ENCODE data around the gene KIF5A.
A peak's percentile ranks its signal among the peaks of the same experiment; 100 is the strongest.

KIF5A gene

DNA sequence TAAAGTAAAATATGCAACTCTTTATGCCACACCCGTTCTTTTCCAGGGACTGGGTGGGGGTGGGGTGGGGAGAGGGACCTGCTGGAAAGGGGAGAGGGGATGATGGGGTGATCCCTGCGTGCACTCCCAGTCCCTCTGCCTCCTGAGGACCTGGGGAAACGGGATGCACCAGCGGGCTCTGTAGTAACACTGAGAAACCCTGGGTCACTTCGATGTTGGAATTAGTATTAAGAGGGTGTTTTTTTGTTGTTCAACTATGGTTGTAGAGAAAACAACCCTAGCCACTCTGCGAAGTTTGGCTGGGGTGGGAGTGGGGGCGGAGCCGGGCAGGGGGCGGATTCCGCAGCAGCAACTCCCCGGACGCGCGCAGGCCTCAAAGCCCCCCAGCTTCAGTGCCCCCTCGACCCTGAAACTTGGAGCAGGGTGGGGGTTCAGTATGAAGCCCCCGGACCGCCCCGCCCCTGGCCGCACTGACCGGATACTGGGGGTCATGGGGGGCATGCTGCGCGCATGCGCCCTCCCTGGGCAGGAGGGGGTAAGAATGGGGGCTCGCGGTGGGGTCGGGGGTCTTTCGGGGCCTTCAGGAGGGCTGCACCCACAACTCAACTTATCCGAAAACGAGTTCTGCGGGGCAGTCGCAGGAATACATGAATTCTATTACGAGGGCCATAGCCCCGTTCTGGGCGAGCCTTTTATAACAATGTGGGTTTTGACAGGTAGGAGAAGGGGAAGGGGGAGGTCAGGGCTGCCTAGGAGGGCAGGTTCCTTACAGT is 60.1 kb downstream of the KIF5A start:
- Histone ChIP-seq H3K27ac (ENCODE audit: low read depth, low read length, severe bottlenecking) (no peak overlapping the region), H3K9me3 (ENCODE audit: control insufficient read depth, low read length) (no peaks in the 10 kb centered on the region), H3K4me3 (ENCODE audit: extremely low read depth, insufficient read depth, low read length, poor library complexity, severe bottlenecking) (peak overlapping the region; percentile 54), H3K36me3 (ENCODE audit: control insufficient read depth, insufficient read depth, low read length) (peaks cover 14% of the 10 kb centered on the region), H3K4me1 (ENCODE audit: control insufficient read depth, insufficient read depth, low read length, poor library complexity, severe bottlenecking) (peaks cover 22% of the 10 kb centered on the region)
- 14% methylated on average over 9 to 11 of the region's 34 CpGs for WGBS, 2 experiments (ENCODE audit: insufficient coverage in 2 of 2)

- peaks cover 16% of the 10 kb centered on the region for H3K4me1 ChIP-seq (ENCODE audit: control insufficient read depth, insufficient read depth, low read length, poor library complexity, severe bottlenecking)
- no peaks in the 10 kb centered on the region for H3K9me3 ChIP-seq (ENCODE audit: control insufficient read depth, low read length)
- WGBS, 2 experiments (ENCODE audit: insufficient coverage in 2 of 2) = 3 to 4% methylated on average over 15 to 23 of the region's 29 CpGs
- H3K36me3 ChIP-seq (ENCODE audit: control insufficient read depth, insufficient read depth, low read length) = peaks cover 18% of the 10 kb centered on the region
- H3K4me3 ChIP-seq (ENCODE audit: extremely low read depth, insufficient read depth, low read length, poor library complexity, severe bottlenecking) = peak overlapping the region; percentile 54
- H3K27ac ChIP-seq (ENCODE audit: low read depth, low read length, severe bottlenecking) = peak overlapping the region; percentile 10
Observed at GRCh38 chr12:57610554-57611107, 60.8 kb downstream of the KIF5A start.

DNA sequence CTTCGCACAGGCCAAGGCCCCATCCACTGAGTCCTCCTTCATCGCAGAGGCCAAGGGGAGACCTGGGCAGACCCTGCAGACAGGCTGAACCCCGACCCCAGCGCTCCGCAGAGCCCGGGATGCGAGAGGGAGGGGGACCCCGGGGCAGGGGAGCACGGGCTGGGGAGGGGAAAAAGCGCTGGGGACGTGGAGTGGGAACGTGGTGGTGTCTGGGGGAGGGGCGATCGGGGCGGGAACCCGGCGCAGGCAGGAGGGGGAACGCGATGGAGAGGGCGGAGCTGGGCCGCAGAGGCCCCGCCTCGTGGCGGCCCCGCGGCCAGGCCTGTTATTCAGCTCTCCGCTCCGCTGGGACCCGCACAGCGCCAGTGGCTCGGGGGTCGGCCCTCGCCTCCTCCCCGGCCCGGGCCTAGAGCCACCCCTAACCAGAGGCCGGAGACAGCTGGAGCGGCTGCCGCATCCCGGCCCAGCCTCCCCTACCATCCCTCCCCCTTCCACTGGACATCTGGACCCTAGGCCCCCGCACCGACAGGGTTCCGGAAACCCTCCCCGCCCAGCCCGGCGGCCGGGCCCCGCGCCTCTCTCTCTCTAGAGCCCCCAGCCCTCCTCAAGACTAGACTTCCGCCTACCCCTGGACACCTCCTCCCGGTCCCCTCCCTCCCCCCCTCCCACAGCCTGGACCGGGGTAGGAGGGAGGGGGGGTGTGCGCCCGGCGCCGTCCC is 61.4 kb downstream of the KIF5A start, which contains the start of gene ARHGEF25:
Gene ARHGEF25 (plus strand): TSS at position 328 of the 719 bp plus-strand sequence. CDS start 460 bp downstream, outside the sequence.
- peaks cover 24% of the 10 kb centered on the region for H3K36me3 ChIP-seq (ENCODE audit: control insufficient read depth, insufficient read depth, low read length)
- peaks cover 13% of the 10 kb centered on the region for H3K4me1 ChIP-seq (ENCODE audit: control insufficient read depth, insufficient read depth, low read length, poor library complexity, severe bottlenecking)
- 0 to 1% methylated on average over 33 to 35 of the region's 55 CpGs for WGBS, 2 experiments (ENCODE audit: insufficient coverage in 2 of 2)
- peak within 1 kb of the TSS; percentile 10 for H3K27ac ChIP-seq (ENCODE audit: low read depth, low read length, severe bottlenecking)
- H3K9me3 ChIP-seq (ENCODE audit: control insufficient read depth, low read length) = no peaks in the 10 kb centered on the region
- peak within 1 kb of the TSS; percentile 54 for H3K4me3 ChIP-seq (ENCODE audit: extremely low read depth, insufficient read depth, low read length, poor library complexity, severe bottlenecking)

GRCh38 chr12:57611827-57612710 is 62.2 kb downstream of the KIF5A start:
- 4 to 9% methylated on average over 6 to 17 of the region's 23 CpGs for WGBS, 2 experiments (ENCODE audit: insufficient coverage in 2 of 2)
- H3K4me1 ChIP-seq (ENCODE audit: control insufficient read depth, insufficient read depth, low read length, poor library complexity, severe bottlenecking) = peaks cover 13% of the 10 kb centered on the region
- H3K27ac ChIP-seq (ENCODE audit: low read depth, low read length, severe bottlenecking) = no peak overlapping the region
- H3K9me3 ChIP-seq (ENCODE audit: control insufficient read depth, low read length) = no peaks in the 10 kb centered on the region
- H3K4me3 ChIP-seq (ENCODE audit: extremely low read depth, insufficient read depth, low read length, poor library complexity, severe bottlenecking) = peak overlapping the region; percentile 54
- peaks cover 26% of the 10 kb centered on the region for H3K36me3 ChIP-seq (ENCODE audit: control insufficient read depth, insufficient read depth, low read length)

GRCh38 chr12:57612711-57613426 is 63.0 kb downstream of the KIF5A start:
- peaks cover 13% of the 10 kb centered on the region for H3K4me1 ChIP-seq (ENCODE audit: control insufficient read depth, insufficient read depth, low read length, poor library complexity, severe bottlenecking)
- peaks cover 27% of the 10 kb centered on the region for H3K36me3 ChIP-seq (ENCODE audit: control insufficient read depth, insufficient read depth, low read length)
- no peaks in the 10 kb centered on the region for H3K9me3 ChIP-seq (ENCODE audit: control insufficient read depth, low read length)
- H3K27ac ChIP-seq (ENCODE audit: low read depth, low read length, severe bottlenecking) = no peak overlapping the region
- WGBS, 2 experiments (ENCODE audit: insufficient coverage in 2 of 2) = 91 to 98% methylated on average over 5 to 6 of the region's 10 CpGs
- no peak overlapping the region for H3K4me3 ChIP-seq (ENCODE audit: extremely low read depth, insufficient read depth, low read length, poor library complexity, severe bottlenecking)

- Histone ChIP-seq H3K4me3 (ENCODE audit: extremely low read depth, insufficient read depth, low read length, poor library complexity, severe bottlenecking) (no peak overlapping the region), H3K36me3 (ENCODE audit: control insufficient read depth, insufficient read depth, low read length) (peaks cover 27% of the 10 kb centered on the region), H3K27ac (ENCODE audit: low read depth, low read length, severe bottlenecking) (no peak overlapping the region), H3K4me1 (ENCODE audit: control insufficient read depth, insufficient read depth, low read length, poor library complexity, severe bottlenecking) (peaks cover 13% of the 10 kb centered on the region), H3K9me3 (ENCODE audit: control insufficient read depth, low read length) (no peaks in the 10 kb centered on the region)
- WGBS, 2 experiments (ENCODE audit: insufficient coverage in 2 of 2) = 87 to 96% methylated on average over 6 to 9 of the region's 10 CpGs
Observed at GRCh38 chr12:57613427-57614109, 63.7 kb downstream of the KIF5A start.

DNA sequence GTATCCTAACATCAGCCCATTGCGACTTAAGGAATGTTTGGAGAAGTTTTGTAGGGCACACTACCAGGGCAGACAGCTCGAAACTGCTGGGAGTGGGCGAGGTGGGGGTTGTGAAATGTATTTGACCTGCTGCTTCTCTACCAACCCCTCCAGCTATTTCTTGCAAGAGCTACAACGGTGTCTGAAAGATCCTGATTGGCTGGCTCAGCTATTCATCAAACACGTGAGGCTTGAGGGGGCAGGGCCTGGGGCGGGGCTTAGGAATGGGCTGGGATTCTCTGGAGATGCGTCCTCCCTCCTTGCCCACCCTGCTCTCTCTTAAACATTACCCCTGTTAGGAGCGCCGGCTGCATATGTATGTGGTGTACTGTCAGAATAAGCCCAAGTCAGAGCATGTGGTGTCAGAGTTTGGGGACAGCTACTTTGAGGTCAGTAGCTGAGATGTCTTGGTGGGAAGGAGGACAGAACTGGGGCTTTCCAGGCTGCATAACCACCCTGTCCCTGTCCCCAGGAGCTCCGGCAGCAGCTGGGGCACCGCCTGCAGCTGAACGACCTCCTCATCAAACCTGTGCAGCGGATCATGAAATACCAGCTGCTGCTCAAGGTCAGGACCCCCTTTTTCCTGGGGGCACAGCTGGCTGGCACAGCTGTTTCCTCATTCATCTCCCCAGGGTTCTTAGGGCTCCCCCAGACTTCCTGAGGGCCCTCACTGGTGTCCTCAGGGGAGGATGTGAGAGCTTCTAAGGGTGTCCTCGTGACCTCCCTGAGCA is 64.5 kb downstream of the KIF5A start:
- 68 to 73% methylated on average over 8 of the region's 14 CpGs for WGBS, 2 experiments (ENCODE audit: insufficient coverage in 2 of 2)
- peaks cover 13% of the 10 kb centered on the region for H3K4me1 ChIP-seq (ENCODE audit: control insufficient read depth, insufficient read depth, low read length, poor library complexity, severe bottlenecking)
- H3K9me3 ChIP-seq (ENCODE audit: control insufficient read depth, low read length) = no peaks in the 10 kb centered on the region
- H3K36me3 ChIP-seq (ENCODE audit: control insufficient read depth, insufficient read depth, low read length) = peaks cover 27% of the 10 kb centered on the region
- no peak overlapping the region for H3K4me3 ChIP-seq (ENCODE audit: extremely low read depth, insufficient read depth, low read length, poor library complexity, severe bottlenecking)
- H3K27ac ChIP-seq (ENCODE audit: low read depth, low read length, severe bottlenecking) = no peak overlapping the region

- Histone ChIP-seq H3K9me3 (ENCODE audit: control insufficient read depth, low read length) (no peaks in the 10 kb centered on the region), H3K4me3 (ENCODE audit: extremely low read depth, insufficient read depth, low read length, poor library complexity, severe bottlenecking) (no peak overlapping the region), H3K4me1 (ENCODE audit: control insufficient read depth, insufficient read depth, low read length, poor library complexity, severe bottlenecking) (peaks cover 10% of the 10 kb centered on the region), H3K36me3 (ENCODE audit: control insufficient read depth, insufficient read depth, low read length) (peaks cover 27% of the 10 kb centered on the region), H3K27ac (ENCODE audit: low read depth, low read length, severe bottlenecking) (no peak overlapping the region)
- 76 to 87% methylated on average over 5 to 11 of the region's 11 CpGs for WGBS, 2 experiments (ENCODE audit: insufficient coverage in 2 of 2)
Observed at GRCh38 chr12:57614948-57615500, 65.2 kb downstream of the KIF5A start.

- Histone ChIP-seq H3K4me1 (ENCODE audit: control insufficient read depth, insufficient read depth, low read length, poor library complexity, severe bottlenecking) (peaks cover 4% of the 10 kb centered on the region), H3K9me3 (ENCODE audit: control insufficient read depth, low read length) (no peaks in the 10 kb centered on the region), H3K4me3 (ENCODE audit: extremely low read depth, insufficient read depth, low read length, poor library complexity, severe bottlenecking) (no peak overlapping the region), H3K36me3 (ENCODE audit: control insufficient read depth, insufficient read depth, low read length) (peaks cover 27% of the 10 kb centered on the region), H3K27ac (ENCODE audit: low read depth, low read length, severe bottlenecking) (no peak overlapping the region)
- WGBS, 2 experiments (ENCODE audit: insufficient coverage in 2 of 2) = 84 to 91% methylated on average over 5 of the region's 5 CpGs
Observed at GRCh38 chr12:57615637-57616036, 65.8 kb downstream of the KIF5A start.
